ENCODE measurements around the gene IGSF23.
"Not testable (repeated sequence)": the region's sequence is repeated elsewhere in the genome, so short reads cannot be mapped to it uniquely, and the experiment has no call there.

Gene IGSF23

DNA sequence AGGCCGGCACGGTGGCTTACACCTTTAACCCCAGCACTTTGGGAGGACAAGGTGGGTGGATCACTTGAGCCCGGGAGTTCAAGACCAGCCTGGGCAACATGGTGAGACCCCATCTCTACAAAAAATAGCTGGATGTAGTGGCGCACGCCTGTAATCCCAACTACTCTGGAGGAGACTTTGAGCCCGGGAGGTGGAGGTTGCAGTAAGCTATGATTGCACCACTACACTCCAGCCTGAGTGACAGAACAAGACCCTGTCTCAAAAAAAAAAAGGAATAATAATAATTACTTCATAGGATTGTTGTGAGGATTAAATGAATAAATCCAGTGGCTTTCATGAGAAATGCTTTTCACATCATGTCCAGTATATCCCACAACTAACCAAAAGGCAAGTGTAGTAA is 8.0 kb downstream of the IGSF23 start:
- H3K4me3 ChIP-seq (ENCODE audit: low read depth, low read length): no peak overlapping the region
- TF ChIP-seq, protein P1, sequence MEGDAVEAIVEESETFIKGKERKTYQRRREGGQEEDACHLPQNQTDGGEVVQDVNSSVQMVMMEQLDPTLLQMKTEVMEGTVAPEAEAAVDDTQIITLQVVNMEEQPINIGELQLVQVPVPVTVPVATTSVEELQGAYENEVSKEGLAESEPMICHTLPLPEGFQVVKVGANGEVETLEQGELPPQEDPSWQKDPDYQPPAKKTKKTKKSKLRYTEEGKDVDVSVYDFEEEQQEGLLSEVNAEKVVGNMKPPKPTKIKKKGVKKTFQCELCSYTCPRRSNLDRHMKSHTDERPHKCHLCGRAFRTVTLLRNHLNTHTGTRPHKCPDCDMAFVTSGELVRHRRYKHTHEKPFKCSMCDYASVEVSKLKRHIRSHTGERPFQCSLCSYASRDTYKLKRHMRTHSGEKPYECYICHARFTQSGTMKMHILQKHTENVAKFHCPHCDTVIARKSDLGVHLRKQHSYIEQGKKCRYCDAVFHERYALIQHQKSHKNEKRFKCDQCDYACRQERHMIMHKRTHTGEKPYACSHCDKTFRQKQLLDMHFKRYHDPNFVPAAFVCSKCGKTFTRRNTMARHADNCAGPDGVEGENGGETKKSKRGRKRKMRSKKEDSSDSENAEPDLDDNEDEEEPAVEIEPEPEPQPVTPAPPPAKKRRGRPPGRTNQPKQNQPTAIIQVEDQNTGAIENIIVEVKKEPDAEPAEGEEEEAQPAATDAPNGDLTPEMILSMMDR (IDR thresholded peaks at IDR 0.05; ENCODE audit: borderline replicate concordance, insufficient read depth, low read depth, low read length): no peak

DNA sequence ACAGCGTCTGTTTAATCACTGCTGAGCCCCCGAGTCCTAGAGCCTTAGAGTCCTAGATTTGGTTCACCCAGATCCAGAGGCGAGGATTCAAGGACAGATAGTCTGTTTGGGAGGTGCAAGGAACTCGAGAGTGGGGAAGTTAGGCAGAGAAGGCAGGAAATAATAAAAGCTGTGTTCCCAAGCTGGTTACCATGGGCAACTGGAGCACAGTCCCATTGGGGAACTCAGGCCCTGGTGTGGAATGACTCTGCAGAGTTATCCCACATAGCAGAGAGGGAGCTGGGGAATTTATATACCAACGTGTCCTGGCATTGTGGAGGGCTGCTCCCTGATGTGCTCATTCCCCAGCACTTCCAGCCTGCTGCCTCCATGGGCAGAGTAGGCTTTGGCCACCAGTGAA is 9.7 kb downstream of the IGSF23 start:
- TF ChIP-seq, protein P1 (IDR thresholded peaks at IDR 0.05; ENCODE audit: borderline replicate concordance, insufficient read depth, low read depth, low read length): no peak

DNA sequence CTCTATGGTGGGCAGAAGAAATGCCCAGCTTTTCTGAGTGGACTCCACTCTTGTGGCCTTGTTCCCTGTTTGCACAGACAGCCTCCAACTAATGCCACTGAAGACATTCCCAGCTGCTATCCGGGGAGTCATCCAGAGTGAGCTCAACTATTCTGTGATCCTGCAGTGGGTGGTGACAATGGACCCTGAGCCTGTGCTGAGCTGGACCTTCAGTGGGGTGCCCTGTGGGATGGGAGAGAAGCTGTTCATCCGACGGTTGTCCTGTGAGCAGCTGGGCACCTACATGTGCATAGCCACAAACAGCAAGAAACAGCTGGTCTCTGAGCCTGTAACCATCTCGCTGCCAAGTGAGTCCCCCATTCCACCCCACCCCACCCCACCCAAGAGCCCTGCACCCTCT is 10.3 kb downstream of the IGSF23 start:
- H3K4me3 ChIP-seq (ENCODE audit: low read depth, low read length): no peak overlapping the region
- TF ChIP-seq, protein P1 (IDR thresholded peaks at IDR 0.05; ENCODE audit: borderline replicate concordance, insufficient read depth, low read depth, low read length): no peak

More for the DNA sequence above, 9.7 kb downstream of the IGSF23 start:
- no peak overlapping the region for H3K4me3 ChIP-seq (ENCODE audit: low read depth, low read length)

DNA sequence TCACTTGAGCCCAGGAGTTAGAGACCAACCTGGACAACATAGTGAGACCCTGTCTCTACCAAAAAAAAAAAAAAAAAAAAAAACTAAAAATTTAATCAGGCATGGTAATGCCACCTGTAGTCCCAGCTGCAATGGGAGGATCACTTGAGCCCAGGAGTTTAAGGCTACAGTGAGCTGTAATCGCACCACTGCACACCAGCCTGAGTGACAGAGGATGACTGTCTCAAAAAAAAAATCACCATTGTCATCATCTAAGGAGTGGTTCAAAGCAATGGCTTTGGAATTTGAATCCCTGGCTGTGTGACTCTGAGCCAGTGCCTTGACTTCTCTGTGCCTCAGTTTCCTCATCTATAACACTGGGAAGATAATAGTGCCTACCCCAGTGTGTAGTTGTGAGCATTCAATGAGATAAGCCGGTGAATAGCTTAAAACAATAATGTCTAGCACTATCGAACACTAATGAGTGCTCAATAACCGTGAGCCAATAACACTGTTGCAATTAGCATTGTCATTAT is 11.5 kb downstream of the IGSF23 start:
- no peak overlapping the region for H3K4me3 ChIP-seq (ENCODE audit: low read depth, low read length)

DNA sequence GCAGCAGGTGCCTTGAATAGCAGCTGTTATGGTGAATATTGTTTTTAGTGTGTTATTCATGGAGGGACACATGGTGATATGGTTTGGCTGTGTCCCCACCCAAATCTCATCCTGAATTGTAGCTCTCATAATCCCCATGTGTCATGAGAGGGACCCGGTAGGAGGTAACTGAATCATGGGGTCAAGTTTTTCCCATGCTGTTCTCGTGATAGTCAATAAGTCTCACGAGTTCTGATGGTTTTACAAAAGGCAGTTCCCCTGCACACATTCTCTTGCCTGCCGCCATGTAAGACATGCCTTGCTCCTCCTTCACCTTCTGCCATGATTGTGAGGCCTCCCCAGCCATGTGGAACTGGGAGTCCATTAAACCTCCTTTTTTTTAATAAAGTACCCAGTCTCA is 12.3 kb downstream of the IGSF23 start:
- H3K4me3 ChIP-seq (ENCODE audit: low read depth, low read length): not testable (repeated sequence)

More for the DNA sequence above, 11.5 kb downstream of the IGSF23 start:
- TF ChIP-seq, protein P1 (IDR thresholded peaks at IDR 0.05; ENCODE audit: borderline replicate concordance, insufficient read depth, low read depth, low read length): no peak

DNA sequence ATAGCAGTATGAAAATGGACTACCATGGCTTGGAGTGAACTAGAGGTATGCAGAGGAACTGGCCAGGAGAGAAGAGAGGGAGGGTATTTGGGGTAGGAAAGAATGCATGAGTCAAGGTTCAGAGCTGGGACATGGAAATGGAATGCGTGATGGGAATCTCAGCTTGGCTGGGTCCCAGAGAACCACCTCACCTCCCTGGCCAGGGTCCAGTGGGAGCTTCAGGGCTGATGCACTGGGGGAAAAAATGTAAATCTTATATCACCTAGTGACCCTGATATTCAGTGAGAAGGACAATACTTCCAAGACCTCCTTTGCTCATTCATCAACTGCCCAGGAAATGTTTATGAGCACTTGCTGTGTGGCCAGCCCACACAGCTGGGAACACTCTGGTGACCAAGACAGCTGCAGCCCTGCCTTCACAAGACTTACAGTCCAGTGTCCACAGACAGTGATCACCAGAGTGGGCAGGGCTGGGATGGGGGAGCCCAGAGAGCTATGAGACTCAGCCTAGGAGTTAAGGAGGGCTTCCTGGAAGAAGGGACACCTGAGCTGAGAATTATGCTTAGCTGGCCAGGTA is 12.8 kb downstream of the IGSF23 start:
- TF ChIP-seq, protein P1 (IDR thresholded peaks at IDR 0.05; ENCODE audit: borderline replicate concordance, insufficient read depth, low read depth, low read length): no peak
- no peak overlapping the region for H3K4me3 ChIP-seq (ENCODE audit: low read depth, low read length)

DNA sequence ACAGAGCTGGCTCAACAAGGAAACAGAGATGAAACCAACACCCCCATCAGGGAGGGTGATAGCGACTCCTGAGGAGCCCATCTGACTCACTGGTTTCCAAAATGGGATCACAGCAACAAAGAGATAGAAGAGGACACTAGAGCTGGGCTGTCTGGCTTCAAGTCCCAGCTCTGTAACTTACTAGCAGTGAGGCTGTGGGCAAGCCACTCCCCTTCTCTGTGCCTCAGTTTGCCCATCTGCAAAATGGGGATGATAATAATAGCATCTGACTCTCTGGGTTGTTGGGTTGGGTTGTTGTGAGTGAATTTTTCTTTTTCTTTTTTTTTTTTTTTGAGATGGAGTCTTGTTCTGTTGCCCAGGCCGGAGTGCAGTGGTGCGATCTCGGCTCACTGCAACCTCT is 14.3 kb downstream of the IGSF23 start:
- H3K4me3 ChIP-seq (ENCODE audit: low read depth, low read length): no peak overlapping the region
- TF ChIP-seq, protein P1 (IDR thresholded peaks at IDR 0.05; ENCODE audit: borderline replicate concordance, insufficient read depth, low read depth, low read length): no peak

All from GM12875 (cell line).